ENCODE data around the gene UBE2I. TPM values are rescaled to one million over a fixed set of nuclear protein-coding genes. Genes with fewer than 3 reads are reported as not detected.

The UBE2I gene
- total RNA-seq, 2 donors from 2014 or later = 101 to 143 TPM

DNA sequence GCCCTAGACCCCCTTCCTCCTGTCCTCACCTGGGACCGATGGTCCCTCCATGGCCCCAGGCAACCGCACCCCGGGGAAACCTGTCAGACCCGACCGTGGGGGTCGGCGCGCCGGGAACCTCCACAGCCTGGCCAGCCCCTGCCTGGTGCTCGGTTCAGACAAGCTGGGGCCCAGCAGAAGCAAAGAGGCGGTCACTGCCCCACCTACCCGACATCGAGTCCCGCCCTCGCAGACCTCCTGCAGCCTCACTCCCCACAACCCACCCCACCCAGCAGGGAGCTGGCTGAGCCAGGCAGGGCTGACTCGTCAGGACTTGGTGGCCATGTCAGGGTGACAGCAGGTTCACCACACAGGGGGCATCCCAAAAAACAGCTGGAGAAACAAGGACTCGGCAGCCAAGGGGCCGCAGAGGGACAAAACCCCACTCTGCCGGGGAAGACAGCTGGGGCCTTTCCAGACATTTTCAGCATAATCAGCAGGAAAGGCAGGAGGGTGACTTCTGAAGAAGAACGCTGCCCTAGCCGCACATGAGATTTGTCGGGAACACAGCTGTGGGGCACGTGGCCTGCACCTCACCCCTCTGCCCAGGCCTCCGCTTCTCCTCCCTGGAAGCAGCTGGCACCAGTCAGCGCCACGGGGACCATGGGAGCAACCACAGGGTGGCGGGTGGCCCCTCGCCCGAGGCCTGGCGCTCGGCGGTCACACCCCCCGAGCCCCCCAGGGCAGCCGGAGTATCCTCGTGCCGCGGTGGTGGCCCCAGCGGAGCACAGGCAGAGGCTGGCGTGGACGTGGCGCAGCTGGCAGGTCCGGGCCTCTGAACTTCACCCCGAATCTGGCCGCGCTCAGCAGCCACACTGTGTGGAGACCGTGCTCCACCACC is 65.2 kb downstream of the UBE2I start:
- Histone ChIP-seq H3K4me3 (no peak overlapping the region), H3K9ac (ENCODE audit: low read depth in 2 of 2, low read length in 2 of 2) (no peak overlapping the region), H3K4me1 (peaks cover 8% of the 10 kb centered on the region), H3K36me3 (no peaks in the 10 kb centered on the region), H3K27me3 (no peaks in the 10 kb centered on the region), H3K27ac (no peak overlapping the region), H3K9me3 (no peaks in the 10 kb centered on the region)
- intact Hi-C loops (cut with DNase I) = no loop called here
- TF ChIP-seq, protein P1, sequence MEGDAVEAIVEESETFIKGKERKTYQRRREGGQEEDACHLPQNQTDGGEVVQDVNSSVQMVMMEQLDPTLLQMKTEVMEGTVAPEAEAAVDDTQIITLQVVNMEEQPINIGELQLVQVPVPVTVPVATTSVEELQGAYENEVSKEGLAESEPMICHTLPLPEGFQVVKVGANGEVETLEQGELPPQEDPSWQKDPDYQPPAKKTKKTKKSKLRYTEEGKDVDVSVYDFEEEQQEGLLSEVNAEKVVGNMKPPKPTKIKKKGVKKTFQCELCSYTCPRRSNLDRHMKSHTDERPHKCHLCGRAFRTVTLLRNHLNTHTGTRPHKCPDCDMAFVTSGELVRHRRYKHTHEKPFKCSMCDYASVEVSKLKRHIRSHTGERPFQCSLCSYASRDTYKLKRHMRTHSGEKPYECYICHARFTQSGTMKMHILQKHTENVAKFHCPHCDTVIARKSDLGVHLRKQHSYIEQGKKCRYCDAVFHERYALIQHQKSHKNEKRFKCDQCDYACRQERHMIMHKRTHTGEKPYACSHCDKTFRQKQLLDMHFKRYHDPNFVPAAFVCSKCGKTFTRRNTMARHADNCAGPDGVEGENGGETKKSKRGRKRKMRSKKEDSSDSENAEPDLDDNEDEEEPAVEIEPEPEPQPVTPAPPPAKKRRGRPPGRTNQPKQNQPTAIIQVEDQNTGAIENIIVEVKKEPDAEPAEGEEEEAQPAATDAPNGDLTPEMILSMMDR (IDR thresholded peaks at IDR 0.05) = no peak
- no peak for DNase-seq

DNA sequence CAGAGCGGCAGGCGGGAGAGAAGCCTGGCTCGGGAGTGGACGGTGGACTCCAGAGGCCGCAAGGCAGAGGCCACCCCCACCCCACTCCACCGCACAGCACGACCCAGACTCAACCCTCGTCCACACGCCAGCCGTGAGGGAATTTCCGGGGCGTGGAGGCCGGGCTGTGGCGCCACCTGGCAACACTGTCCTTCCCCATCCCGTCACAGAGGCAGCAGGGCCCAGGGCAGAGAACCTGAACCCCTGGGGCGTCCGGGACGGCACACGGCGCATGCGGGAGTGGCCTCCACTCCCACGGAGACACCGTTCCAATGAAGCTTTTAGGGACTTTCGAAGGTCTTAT is 65.8 kb downstream of the UBE2I start:
- peaks cover 8% of the 10 kb centered on the region for H3K4me1 ChIP-seq
- H3K36me3 ChIP-seq = no peaks in the 10 kb centered on the region
- H3K27me3 ChIP-seq = no peaks in the 10 kb centered on the region
- H3K9me3 ChIP-seq = no peaks in the 10 kb centered on the region
- no peak overlapping the region for H3K4me3 ChIP-seq
- H3K9ac ChIP-seq (ENCODE audit: low read depth in 2 of 2, low read length in 2 of 2) = no peak overlapping the region
- intact Hi-C loops (cut with DNase I) = no loop called here
- DNase-seq = no peak
- H3K27ac ChIP-seq = no peak overlapping the region
- TF ChIP-seq, protein P1 (IDR thresholded peaks at IDR 0.05) = no peak

DNA sequence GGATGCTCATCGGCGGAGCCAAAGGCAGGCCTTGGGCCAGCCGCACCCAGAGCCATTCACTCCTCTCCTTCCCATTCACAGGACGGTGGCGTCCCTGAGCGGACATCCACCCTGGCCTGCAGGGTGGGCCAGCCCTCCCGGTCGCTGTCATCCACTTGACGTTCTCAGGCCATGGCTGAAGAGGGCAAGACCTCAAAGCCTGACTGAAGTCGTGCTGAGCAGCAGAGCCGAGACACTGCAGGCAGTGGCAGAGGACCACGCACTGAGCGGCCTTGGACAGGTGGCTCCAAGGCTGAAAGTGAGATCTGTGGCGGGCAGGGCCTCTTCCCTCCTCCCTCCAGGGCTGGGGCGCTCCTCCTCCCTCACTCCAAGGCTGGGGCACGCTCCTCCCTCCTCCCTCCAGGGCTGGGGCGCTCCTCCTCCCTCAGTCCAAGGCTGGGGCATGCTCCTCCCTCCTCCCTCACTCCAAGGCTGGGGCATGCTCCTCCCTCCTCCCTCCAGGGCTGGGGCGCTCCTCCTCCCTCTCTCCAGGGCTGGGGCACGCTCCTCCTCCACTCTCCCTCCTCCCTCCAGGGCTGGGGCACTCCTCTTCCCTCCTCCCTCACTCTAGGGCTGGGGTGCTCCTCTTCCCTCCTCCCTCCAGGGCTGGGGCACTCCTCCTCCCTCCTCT is 66.4 kb downstream of the UBE2I start:
- Histone ChIP-seq H3K9ac (ENCODE audit: low read depth in 2 of 2, low read length in 2 of 2) (no peak overlapping the region), H3K27ac (no peak overlapping the region), H3K9me3 (no peaks in the 10 kb centered on the region), H3K36me3 (no peaks in the 10 kb centered on the region), H3K27me3 (no peaks in the 10 kb centered on the region), H3K4me3 (no peak overlapping the region), H3K4me1 (peaks cover 8% of the 10 kb centered on the region)
- no peak for DNase-seq
- intact Hi-C loops (cut with DNase I) = no loop called here
- TF ChIP-seq, protein P1 (IDR thresholded peaks at IDR 0.05) = no peak

Other genes with a start within 250 kb of the UBE2I start
- gene SSTR5, start 236.9 kb upstream of the UBE2I start, total RNA-seq = under 1 TPM; 0.24 to 0.37 TPM
- not detected for gene C1QTNF8, start 213.4 kb upstream of the UBE2I start, total RNA-seq
- 10 to 100 TPM in 1 of 2 donors, 1 to 10 TPM in 1; 2.1 to 14.6 TPM for gene CACNA1H, start 156.5 kb upstream of the UBE2I start, total RNA-seq
- gene TPSG1, start 84.4 kb upstream of the UBE2I start, total RNA-seq = 10 to 100 TPM; 32.6 to 34.3 TPM
- 10 to 100 TPM; 39.1 to 92.9 TPM for gene TPSB2, start 79.5 kb upstream of the UBE2I start, total RNA-seq
- 10 to 100 TPM; 30.4 to 62.1 TPM for gene TPSAB1, start 68.9 kb upstream of the UBE2I start, total RNA-seq
- gene TPSD1, start 53.6 kb upstream of the UBE2I start, total RNA-seq = under 1 TPM; 0.19 to 0.64 TPM
- 1 to 10 TPM; 5.5 to 9.8 TPM for gene BAIAP3, start 24.0 kb downstream of the UBE2I start, total RNA-seq
- gene TSR3, start 42.2 kb downstream of the UBE2I start, total RNA-seq = 10 to 100 TPM; 39.6 to 74.4 TPM
- gene GNPTG, start 42.3 kb downstream of the UBE2I start, total RNA-seq = 10 to 100 TPM; 48.2 to 59.1 TPM
- gene UNKL, start 105.1 kb downstream of the UBE2I start, total RNA-seq = 10 to 100 TPM; 11.1 to 11.8 TPM
- 10 to 100 TPM; 14.0 to 21.6 TPM for gene UQCC4, start 111.1 kb downstream of the UBE2I start, total RNA-seq
- under 1 TPM; 0.27 TPM for gene PERCC1, start 121.4 kb downstream of the UBE2I start, total RNA-seq
- 1 to 10 TPM in 1 of 2 donors, under 1 TPM in 1; 0.56 to 1.6 TPM for gene CCDC154, start 134.9 kb downstream of the UBE2I start, total RNA-seq
- gene CLCN7, start 165.4 kb downstream of the UBE2I start, total RNA-seq = 10 to 100 TPM; 42.4 to 61.5 TPM
- not detected for gene PTX4, start 179.3 kb downstream of the UBE2I start, total RNA-seq
- gene TELO2, start 183.7 kb downstream of the UBE2I start, total RNA-seq = 10 to 100 TPM; 18.4 to 76.0 TPM
- gene TMEM204, start 224.0 kb downstream of the UBE2I start, total RNA-seq = 1 to 10 TPM; 2.9 to 5.0 TPM

Measured in colonic mucosa (tissue), 4 donors.